GM18861 (cell line): ENCODE data around the gene SLC13A3.

Experiments
- ATAC-seq: cut with Tn5 transposase; IDR thresholded peaks from one replicate; pipeline ENCODE4 v1.9.1; 2021; ENCODE audit not compliant: unreplicated experiment

Gene SLC13A3

GRCh38 chr20:46637427-46638133, 13.7 kb downstream of the SLC13A3 start:
- ATAC-seq: no peak

- no peak for ATAC-seq
These were observed 14.2 kb downstream of the SLC13A3 start for GRCh38 chr20:46637020-46637419.

DNA sequence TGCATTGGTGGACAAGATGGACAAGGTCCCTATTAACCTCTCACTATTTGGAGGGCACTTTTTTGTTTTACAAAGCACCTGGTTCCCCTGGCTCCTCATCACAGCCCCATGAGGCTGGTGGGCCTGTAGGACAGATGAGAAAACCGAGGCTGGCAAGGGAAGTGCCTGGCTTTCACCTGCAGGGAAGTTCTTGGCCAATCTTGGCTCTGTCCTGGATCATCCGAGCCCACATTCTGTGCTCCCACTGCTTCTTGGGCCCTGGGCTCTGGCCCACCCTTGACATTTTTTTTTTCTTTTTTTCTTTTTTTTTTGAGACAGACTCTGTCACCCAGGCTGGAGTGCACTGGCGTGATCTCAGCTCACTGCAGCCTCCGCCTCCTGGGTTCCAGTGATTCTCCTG, 14.7 kb downstream of the SLC13A3 start:
- no peak for ATAC-seq

- ATAC-seq: no peak
These were observed 15.6 kb downstream of the SLC13A3 start for GRCh38 chr20:46635514-46636136.

GRCh38 chr20:46634528-46634927, 16.7 kb downstream of the SLC13A3 start:
- no peak for ATAC-seq

GRCh38 chr20:46631874-46632446, 19.3 kb downstream of the SLC13A3 start:
- ATAC-seq: no peak

DNA sequence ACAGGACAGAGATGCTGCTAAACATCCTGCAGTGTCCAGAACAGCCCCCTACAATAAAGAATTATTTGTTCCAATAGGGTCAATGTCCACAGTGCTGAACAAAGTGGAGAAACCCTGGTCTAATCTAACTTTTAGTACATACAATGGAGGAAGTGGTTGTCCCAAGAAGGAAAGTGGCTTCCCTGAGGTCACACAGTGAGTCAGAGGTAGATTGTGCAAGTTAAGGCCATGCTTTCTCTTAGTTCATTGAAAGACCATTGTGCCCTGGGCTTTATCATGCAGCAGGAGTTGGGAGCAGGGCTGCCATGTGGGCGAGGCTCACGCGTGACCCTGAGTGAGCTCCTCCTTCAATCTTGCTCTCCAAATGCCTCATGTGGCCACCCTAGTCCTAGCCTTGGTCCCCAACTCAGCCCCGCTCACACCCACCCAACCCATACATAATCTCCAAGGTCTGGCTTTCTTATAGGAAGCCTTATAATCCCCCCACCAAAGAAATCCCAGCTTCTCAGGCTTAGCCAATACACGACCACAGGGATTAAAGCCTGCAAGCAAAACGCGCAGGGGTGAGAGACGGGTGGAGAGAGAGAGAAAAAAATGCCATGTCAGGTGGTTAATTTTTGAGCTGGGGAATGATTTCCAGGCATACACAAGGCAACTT, 19.9 kb downstream of the SLC13A3 start:
- no peak for ATAC-seq

DNA sequence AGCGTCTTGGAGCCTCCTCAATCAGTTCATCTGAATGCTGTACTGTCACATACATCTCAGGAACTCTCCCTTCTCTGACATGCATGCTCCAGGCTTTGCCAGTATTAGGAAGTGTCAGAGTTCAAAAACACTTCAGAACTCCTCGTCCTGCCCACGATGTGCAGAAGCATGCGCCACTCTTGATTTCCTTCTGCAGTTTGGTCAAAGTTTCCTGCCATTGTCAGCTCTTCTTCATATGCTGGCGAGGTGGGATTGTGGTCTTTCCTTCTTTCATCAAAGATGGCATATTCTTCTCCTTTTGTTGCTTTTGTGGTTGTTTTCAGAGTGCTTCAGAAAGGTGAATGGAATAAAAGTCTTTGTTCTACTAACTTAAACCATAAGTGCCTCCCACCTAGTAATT, 21.0 kb downstream of the SLC13A3 start:
- ATAC-seq: no peak

DNA sequence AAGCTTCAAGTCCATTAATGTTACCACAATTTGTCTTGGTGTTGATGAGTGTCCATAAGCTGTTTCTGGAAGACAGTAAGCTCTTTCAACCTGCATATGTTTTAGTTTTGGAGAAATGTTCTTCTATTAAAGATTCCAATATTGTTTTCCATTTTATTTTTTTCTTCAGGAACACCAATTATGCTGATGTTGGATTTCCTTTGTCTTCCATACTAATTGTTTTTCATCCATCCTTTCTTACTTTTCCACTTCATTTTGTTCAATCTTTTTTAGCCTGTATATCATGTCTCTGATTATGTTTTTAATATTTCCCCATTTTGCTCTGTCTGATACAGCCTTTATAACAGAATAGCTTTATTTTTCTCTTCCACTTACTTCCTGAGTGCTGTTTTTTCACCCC, 21.9 kb downstream of the SLC13A3 start:
- no peak for ATAC-seq

DNA sequence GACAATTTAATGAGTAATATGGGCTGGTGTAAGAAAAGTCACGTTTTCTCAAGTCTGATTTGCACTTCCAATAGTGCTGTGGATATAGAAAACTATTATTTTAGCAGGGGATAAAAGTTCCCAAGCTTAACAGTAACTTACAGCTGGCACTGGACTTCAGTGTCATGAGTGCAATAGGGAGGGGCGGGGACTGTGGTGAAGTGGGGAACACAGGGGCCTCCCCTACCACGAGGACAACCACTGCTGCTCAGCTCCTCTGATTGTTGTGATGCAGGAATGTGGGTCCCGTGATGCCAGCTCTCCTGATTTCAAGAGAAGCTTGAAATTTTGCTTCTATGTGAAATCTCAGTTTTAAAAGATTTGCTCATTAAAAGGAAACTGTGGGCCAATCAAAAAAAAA, 24.0 kb downstream of the SLC13A3 start:
- ATAC-seq: no peak

- ATAC-seq: no peak
These were observed 24.5 kb downstream of the SLC13A3 start for GRCh38 chr20:46626758-46627157.

DNA sequence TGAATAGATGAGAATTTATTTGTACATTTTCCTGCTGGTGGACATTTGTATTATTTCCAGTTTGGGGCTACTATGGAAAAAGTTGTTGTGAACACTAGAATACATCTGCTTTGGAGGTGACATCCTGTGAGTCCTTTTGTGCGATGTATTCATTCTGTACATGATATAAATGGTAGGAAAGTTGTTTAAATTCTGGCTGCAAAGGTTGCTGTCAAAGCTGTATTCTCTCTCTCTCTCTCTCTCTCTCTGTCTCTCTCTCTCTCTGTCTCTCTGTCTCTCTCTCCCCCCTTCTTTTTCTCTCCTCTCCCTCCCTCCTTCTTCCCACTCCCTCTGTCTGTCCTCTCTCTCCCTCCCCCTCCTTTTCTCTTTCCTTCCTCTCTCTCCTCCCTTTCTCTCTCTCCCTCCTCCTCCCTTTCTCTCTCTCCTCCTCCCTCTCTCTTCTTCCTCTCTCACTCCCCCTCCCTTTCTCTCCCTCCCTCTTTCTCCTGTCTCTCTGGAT, 25.3 kb downstream of the SLC13A3 start:
- ATAC-seq: no peak

DNA sequence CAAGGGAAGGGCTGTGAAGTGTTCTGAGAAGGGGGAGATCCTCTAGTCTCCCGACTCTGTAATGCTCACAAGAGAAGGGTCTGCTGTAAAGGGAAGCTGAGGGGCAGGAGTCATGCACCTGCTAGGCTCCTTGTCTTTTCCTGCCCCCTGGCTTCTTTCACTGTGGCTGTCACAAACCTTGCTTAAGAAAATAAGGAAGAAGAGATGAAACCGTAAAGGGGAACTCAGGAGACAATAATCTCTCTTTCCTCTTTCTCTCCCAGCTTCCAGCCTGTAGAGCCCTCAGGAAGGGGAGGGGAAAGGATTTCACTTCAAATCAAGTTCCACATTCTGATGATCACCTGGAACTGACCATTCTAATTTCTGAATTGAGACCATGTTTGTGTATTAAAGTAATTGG, 26.3 kb downstream of the SLC13A3 start:
- ATAC-seq: no peak

DNA sequence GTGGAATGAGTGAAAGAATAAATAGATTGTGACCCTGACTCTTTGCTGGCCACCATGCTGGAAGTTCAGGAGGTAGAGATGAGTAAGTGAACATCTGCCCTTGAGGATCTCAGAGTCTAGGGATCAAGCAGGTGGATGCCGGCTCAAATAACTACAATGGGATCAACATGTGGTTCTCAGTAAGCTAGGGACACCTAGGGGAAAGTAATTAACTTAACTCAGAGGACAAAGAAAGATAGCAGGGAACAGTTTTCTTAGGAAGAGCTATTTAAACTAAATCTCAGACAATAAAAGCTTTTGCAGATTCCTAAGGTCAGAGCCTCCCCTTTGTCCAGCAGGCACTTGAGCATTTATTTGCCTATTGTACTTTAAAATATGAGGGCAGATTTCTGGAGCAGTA, 29.1 kb downstream of the SLC13A3 start:
- ATAC-seq: no peak

DNA sequence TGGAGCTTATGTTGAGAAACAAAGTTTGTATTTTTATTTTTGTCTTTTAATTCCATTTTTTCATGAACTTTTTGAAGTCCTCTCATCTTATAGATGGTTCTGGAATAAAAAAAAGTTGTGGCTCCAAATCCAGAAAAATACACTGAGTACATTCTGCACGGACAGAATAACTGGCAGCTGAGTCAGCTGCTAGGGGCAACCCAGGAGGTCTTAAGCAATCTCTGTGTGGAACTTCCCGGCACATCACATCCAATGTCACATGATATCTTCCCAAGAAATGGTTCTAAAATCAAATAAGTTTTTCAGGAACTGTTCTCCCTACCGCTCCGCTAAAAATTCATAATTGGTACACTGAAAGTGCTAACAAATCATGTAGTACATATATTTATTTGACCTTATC, 29.8 kb downstream of the SLC13A3 start:
- no peak for ATAC-seq

DNA sequence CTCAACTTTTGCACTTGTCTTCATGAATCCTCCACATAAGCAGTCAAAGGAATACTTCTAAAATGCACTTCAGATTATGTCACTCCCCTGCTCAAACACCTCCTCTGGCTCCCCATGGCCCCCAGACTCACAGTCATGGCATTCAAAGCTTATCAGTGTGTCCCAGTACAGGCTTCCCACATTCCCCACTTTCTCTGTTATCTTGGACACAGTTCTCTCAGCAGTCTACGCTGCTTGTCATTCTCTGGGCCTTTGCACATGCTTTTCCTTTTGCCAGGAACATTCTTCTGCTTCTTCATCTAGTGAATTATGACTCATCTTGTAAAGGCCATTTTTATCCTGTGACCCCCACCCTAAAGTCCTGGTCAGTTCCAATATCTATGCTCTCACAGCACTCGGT, 31.8 kb downstream of the SLC13A3 start:
- no peak for ATAC-seq

DNA sequence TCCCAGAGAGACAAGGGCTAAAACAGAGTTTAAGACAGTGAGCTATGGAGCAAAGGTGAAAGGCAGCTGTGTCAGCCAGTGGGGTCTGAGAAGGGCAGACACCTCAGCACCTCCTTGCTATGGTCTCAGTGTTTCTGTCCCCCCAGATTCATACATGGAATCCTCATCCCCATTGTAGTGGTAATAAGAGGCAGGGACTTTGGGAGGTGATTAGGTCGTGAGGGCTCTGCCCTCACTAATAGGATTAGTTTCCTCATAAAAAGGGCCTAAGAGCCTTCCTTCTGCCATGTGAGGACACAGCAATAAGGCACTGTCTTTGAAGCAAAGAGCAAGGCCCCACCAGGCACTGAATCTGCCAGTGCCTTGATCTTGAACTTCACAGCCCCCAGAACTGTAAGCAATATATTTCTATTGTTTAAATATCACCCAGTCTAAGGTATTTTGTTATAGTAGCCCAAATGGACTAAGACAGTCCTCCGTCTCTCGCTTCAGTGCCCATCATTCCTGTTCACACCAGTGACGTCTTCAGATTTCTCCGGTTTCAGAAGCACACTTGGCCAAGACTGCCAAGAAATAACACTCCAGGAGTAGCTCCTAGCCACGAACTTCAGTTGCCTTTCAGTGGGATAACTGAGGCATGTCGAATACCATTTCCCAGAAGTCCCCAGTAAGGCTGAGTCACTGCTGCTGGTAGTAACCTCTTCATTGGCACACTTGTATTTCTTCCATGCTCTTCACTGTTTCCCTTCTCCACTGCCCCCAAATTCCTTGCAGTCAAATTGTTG, 32.8 kb downstream of the SLC13A3 start:
- ATAC-seq: no peak

- ATAC-seq: no peak
These were observed 36.8 kb downstream of the SLC13A3 start for GRCh38 chr20:46614503-46614902.

- no peak for ATAC-seq
These were observed 41.1 kb downstream of the SLC13A3 start for GRCh38 chr20:46610145-46610544.

- no peak for ATAC-seq
These were observed 42.2 kb downstream of the SLC13A3 start for GRCh38 chr20:46609043-46609442.

DNA sequence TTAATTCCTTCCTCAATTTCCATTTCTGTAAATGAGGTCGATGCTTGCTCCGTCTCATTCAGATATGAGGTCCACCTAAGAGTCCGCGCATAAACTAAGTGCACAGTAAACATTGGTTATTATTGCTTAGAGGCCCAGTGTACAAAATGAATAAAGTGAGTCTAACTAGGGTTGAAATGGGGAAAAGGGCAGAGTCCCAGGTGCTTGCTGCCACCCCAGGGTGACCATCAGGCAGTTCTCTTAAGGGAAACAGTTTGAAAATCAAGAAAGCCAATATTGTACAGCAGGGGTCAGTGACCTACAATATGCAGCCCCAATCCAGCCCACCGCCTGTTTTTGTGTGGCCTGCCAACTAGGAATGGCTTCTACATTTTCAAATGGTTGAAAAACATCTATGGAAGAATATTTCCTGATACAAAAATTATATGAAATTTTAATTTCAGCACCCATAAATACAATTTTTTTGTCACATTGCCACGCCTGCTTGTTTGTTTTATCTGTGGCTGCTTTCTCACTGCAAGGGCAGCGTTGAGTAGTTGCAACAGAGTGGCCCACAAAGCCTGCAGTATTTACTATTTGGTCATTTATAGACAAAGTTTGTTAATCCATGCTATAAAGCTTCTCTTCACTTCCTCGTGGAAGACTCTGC, 43.3 kb downstream of the SLC13A3 start:
- no peak for ATAC-seq
